OCI-LY1 (cell line): ENCODE data around the gene KCNK2.

Source experiments
- EZH2 ChIP-seq: fragments of 200-600 bp; sonication (generic), shearing (Covaris generic); IDR thresholded peaks from 2 replicates; pipeline ENCODE4 v1.8.0; 2017; ENCODE audit warnings: borderline replicate concordance, mixed run types, mild to moderate bottlenecking, antibody characterized with exemption, low read length, moderate library complexity, mixed read lengths
- TF ChIP-seq, protein P1 (sequence below): fragments of 200-600 bp; sonication (generic), shearing (Covaris generic); IDR thresholded peaks from 2 replicates; pipeline ENCODE4 v1.5.1; 2017; ENCODE audit warnings: mild to moderate bottlenecking, antibody characterized with exemption, low read length, moderate library complexity, mixed read lengths

DNA sequence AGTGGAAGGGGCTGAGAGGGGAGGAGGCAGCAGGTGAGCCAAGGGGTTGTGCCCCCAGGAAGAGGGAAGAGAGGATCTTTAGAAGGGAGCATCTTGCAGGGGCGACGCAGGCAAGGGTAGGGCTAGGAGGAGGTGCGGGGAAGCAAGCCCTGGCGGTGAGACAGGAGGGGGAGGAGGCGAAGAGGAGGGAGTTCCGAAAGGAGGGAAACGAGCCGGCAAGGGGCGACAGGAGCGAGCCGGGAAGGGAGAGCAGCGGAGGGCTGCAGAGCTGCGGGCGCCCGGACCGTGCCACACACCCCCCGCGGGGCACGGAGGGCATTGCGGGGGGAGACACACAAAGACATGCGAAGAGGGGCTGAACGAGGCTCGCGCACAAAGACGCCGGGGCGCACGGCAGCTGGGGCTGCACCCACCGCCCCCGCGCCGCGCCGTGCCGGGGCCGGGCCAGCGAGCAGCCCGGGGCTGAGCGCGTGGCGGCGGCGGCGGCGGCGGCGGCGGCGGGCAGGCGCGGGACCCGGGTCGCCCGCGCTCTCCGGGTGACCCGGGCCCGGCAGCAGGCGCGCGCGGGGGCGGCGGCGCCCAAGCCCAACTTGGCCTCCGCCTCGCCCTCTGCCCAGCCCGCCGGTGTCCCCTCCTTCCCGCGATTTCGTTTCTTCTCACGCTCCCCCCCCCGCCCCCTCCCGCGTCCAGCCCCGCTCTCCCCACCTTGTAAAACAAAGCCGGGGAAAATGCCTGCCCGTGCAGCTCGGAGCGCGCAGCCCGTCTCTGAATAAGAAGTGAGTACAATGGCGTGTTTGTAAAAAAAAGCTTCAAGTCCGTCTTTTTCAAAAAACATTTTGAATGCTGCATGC, at the start of gene KCNK2:
- TF ChIP-seq, protein P1, sequence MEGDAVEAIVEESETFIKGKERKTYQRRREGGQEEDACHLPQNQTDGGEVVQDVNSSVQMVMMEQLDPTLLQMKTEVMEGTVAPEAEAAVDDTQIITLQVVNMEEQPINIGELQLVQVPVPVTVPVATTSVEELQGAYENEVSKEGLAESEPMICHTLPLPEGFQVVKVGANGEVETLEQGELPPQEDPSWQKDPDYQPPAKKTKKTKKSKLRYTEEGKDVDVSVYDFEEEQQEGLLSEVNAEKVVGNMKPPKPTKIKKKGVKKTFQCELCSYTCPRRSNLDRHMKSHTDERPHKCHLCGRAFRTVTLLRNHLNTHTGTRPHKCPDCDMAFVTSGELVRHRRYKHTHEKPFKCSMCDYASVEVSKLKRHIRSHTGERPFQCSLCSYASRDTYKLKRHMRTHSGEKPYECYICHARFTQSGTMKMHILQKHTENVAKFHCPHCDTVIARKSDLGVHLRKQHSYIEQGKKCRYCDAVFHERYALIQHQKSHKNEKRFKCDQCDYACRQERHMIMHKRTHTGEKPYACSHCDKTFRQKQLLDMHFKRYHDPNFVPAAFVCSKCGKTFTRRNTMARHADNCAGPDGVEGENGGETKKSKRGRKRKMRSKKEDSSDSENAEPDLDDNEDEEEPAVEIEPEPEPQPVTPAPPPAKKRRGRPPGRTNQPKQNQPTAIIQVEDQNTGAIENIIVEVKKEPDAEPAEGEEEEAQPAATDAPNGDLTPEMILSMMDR: no peak
- TF ChIP-seq EZH2: no peak
